T-helper 22 cell (primary cell): ENCODE results near the gene CORO2B.

ENCODE experiments used
- DNase-seq: peaks from one replicate; pipeline ENCODE4 v3.0.0-alpha.2; 2020; ENCODE audit warnings: low read depth

Gene CORO2B

GRCh38 chr15:68774521-68775235 is 195.9 kb downstream of the CORO2B start:
- DNase-seq: no peak

- DNase-seq: no peak
These were observed 196.4 kb downstream of the CORO2B start for GRCh38 chr15:68775236-68775577.

GRCh38 chr15:68775671-68776476 is 197.1 kb downstream of the CORO2B start:
- DNase-seq: no peak

GRCh38 chr15:68776477-68777270 is 197.9 kb downstream of the CORO2B start:
- DNase-seq: no peak
